ENCODE results near the gene LAMA5.

Gene LAMA5

GRCh38 chr20:62259294-62259565, 107.9 kb downstream of the LAMA5 start:
- Mint-ChIP-seq H3K27me3 (ENCODE audit: low read depth, poor library complexity) (no peaks in the 10 kb centered on the region), H3K27ac (no peak overlapping the region), H3K4me3 (no peak overlapping the region), H3K36me3 (ENCODE audit: low read depth) (peaks cover 57% of the 10 kb centered on the region), H3K4me1 (peaks cover 13% of the 10 kb centered on the region), H3K9me3 (no peaks in the 10 kb centered on the region)
- no peak for DNase-seq
- TF ChIP-seq CTCF (IDR thresholded peaks at IDR 0.05): no peak
